Measurements from ENCODE around the gene BTBD3.

BTBD3 gene

DNA sequence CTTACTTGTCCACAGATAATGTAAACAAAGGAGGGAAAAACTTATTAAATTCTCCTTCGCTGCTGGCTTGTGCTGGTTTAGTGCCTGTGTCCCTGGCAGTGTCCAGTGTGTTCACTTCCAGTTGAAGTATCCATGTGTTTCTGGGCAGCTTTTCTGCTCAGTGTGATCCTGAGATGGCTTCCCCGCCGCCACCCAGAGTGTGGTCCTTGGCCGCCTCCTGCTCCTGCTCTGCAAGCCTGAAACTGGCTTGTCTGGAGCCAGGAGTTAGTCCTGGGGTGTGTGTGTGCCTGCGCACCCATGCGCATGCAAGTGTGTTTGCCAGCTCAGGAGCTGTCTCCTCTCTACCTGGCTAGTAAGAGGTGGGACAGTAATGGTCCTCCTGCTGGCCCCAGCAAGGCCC is 7.2 kb downstream of the BTBD3 start:
- no peak for DNase-seq (ENCODE audit: low read depth)
- no peak for TF ChIP-seq POLR2A (IDR thresholded peaks at IDR 0.05; ENCODE audit: extremely low read depth, insufficient read length)
- no peak overlapping the region for H3K4me3 ChIP-seq (ENCODE audit: low read depth, low read length)

- DNase-seq (ENCODE audit: low read depth) = no peak
- H3K4me3 ChIP-seq (ENCODE audit: low read depth, low read length) = no peak overlapping the region
- TF ChIP-seq MYC (IDR thresholded peaks at IDR 0.05; ENCODE audit: low read depth, low read length) = no peak
- no peak for TF ChIP-seq POLR2A (IDR thresholded peaks at IDR 0.05; ENCODE audit: extremely low read depth, insufficient read length)
- TF ChIP-seq, protein P1, sequence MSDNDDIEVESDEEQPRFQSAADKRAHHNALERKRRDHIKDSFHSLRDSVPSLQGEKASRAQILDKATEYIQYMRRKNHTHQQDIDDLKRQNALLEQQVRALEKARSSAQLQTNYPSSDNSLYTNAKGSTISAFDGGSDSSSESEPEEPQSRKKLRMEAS (IDR thresholded peaks at IDR 0.05; ENCODE audit: low read depth, low read length) = no peak
- no peak for TF ChIP-seq CTCF (IDR thresholded peaks at IDR 0.05; ENCODE audit: low read depth, low read length)
Measured at GRCh38 chr20:11926292-11926998, 8.8 kb downstream of the BTBD3 start.

- TF ChIP-seq, protein P1 (IDR thresholded peaks at IDR 0.05; ENCODE audit: low read depth, low read length) = no peak
- no peak for TF ChIP-seq POLR2A (IDR thresholded peaks at IDR 0.05; ENCODE audit: extremely low read depth, insufficient read length)
- no peak for TF ChIP-seq MYC (IDR thresholded peaks at IDR 0.05; ENCODE audit: low read depth, low read length)
- no peak for TF ChIP-seq CTCF (IDR thresholded peaks at IDR 0.05; ENCODE audit: low read depth, low read length)
- no peak overlapping the region for H3K4me3 ChIP-seq (ENCODE audit: low read depth, low read length)
- peak; percentile 14 for DNase-seq (ENCODE audit: low read depth)
Measured at GRCh38 chr20:11929947-11930346, 12.3 kb downstream of the BTBD3 start.

- no peak for DNase-seq (ENCODE audit: low read depth)
- TF ChIP-seq MYC (IDR thresholded peaks at IDR 0.05; ENCODE audit: low read depth, low read length) (no peak), POLR2A (IDR thresholded peaks at IDR 0.05; ENCODE audit: extremely low read depth, insufficient read length) (no peak), CTCF (IDR thresholded peaks at IDR 0.05; ENCODE audit: low read depth, low read length) (no peak)
- TF ChIP-seq, protein P1 (IDR thresholded peaks at IDR 0.05; ENCODE audit: low read depth, low read length) = no peak
- H3K4me3 ChIP-seq (ENCODE audit: low read depth, low read length) = no peak overlapping the region
Measured at GRCh38 chr20:11935212-11936154, 17.8 kb downstream of the BTBD3 start.

DNA sequence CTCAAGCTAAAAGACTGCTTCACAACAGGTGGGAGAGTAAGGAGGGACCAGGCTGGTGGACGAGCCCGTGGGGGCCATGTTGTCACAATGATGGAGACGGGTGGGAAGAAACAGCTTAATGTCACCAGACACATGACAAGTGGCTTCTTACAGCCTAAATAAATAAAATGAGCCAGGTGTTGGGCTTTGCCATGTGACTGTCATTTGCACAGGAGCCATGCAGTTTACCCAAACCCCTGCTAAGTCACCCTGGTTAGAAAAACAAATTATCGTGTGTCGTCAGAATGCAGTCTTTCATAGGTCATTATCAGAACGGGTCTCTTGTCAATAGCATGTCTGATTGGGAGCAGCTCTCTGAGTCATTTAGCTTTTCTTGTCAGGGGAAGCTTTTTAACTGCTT is 18.5 kb downstream of the BTBD3 start:
- DNase-seq (ENCODE audit: low read depth) = no peak

More for the DNA sequence above, 18.5 kb downstream of the BTBD3 start:
- TF ChIP-seq CTCF (IDR thresholded peaks at IDR 0.05; ENCODE audit: low read depth, low read length) (no peak), MYC (IDR thresholded peaks at IDR 0.05; ENCODE audit: low read depth, low read length) (no peak), POLR2A (IDR thresholded peaks at IDR 0.05; ENCODE audit: extremely low read depth, insufficient read length) (no peak)
- TF ChIP-seq, protein P1 (IDR thresholded peaks at IDR 0.05; ENCODE audit: low read depth, low read length) = no peak
- no peak overlapping the region for H3K4me3 ChIP-seq (ENCODE audit: low read depth, low read length)

Data from NB4 (cell line).